ENCODE data around the gene TMEM9B. TPM values are rescaled to one million over a fixed set of nuclear protein-coding genes. Genes with fewer than 3 reads are reported as not detected.

Gene TMEM9B
- total RNA-seq, 2 donors from 2014 or later, result 35.9 to 45.9 TPM

GRCh38 chr11:8907116-8907515, 57.1 kb downstream of the TMEM9B start:
- DNase-seq (no peak), ATAC-seq (no peak)
- intact Hi-C loops (cut with DNase I), result no loop called here

DNA sequence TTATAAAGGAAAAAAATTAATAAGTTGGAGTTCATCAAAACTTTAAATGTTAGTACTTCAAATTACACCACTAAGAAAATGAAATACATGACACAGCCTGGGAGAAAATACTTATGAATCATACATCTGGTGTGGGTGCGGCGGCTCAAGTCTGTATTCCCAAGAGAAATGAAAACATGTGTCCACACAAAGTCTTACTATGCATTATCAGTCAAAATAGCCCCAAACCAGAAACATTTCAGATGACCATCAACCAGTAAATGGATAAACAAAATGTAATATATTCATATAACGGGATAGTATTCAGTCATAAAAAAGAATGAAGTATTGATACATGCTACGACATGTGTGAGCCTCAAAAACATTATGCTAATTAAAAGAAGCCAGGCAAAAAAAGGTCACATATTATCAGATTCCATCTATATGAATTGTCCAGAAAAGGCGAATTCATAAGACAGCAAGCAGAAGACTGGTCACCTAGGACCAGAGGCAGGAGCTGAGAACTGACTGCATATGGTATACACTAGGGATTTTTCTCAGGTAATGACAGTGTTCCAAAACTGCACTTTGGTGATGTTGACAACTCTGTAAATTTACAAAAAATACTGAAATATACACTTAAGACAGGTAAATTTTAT, 58.6 kb downstream of the TMEM9B start:
- intact Hi-C loops (cut with DNase I), result no loop called here
- DNase-seq, result no peak
- peak in 1 of 2 donors; percentile 29 for ATAC-seq

DNA sequence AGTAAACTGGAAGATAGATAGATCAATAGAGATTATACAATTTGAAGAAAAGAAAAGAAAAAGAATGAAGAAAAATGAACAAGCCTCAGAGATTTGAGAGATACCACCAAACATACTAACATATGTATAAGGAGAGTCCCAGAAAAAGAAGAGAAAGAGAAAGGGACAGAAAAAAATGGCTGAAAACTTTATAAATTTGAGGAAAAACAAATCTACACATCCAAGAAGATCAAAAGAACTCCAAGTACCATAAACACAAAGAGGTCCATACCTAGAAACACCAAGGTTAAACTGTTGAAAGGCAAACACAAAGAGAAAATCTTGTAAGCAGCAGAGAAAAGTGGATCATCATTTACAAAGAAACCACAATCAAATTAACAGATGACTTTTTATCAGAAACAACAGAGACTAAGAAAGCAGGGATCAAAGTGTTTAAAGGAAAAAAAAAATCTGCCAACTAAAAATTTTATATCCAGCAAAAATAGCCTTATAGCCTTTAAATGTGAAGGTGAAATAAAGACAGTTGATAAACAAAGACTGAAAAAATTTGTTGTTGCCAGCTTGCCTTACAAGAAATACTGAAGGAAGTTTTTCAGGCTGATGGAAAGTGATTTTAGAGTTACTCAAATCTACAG, 65.0 kb downstream of the TMEM9B start:
- DNase-seq, result no peak
- intact Hi-C loops (cut with DNase I), result no loop called here
- ATAC-seq, result no peak

Other genes with a start within 250 kb of the TMEM9B start
- gene AKIP1, start 53.3 kb downstream of the TMEM9B start, total RNA-seq, result 10 to 100 TPM; 22.6 to 23.2 TPM
- not detected for gene C11orf16, start 31.5 kb downstream of the TMEM9B start, total RNA-seq
- not detected for gene ASCL3, start 21.4 kb downstream of the TMEM9B start, total RNA-seq
- 1 to 10 TPM; 1.8 to 1.9 TPM for gene NRIP3, start 39.6 kb upstream of the TMEM9B start, total RNA-seq
- gene SCUBE2, start 127.2 kb upstream of the TMEM9B start, total RNA-seq, result 1 to 10 TPM; 2.0 to 4.4 TPM

Data from left cardiac atrium (tissue), 4 donors.